Esophagus squamous epithelium (tissue), 4 donors: Measurements from ENCODE around the gene RAB9A.

Source experiments
- CTCF ChIP-seq, 6 experiments: fragments of 450-650 bp in 4 of 6; fragments of 200-600 bp in 2 of 6; sonication (generic) in 2 of 6; IDR thresholded peaks; one replicate each; pipeline ENCODE4 v1.5.1; 2016 to 2019; ENCODE audit warnings: antibody characterized with exemption in 6 of 6, mild to moderate bottlenecking in 4 of 6, moderate library complexity in 4 of 6
- POLR2A ChIP-seq, 4 donors: fragments of 450-650 bp; IDR thresholded peaks; one replicate each; pipeline ENCODE4 v1.6.1; 2017; ENCODE audit warnings: antibody characterized with exemption in 4 of 4, mild to moderate bottlenecking in 4 of 4, moderate library complexity in 3 of 4

GRCh38 chrX:13711141-13711540 is 22.2 kb downstream of the RAB9A start:
- TF ChIP-seq CTCF (IDR thresholded peaks at IDR 0.05) (no peak), POLR2A (IDR thresholded peaks at IDR 0.05) (no peak)
